GM10248 (cell line): ENCODE measurements around the gene NMRK1.

ENCODE experiments used
- CTCF ChIA-PET: fragments of 300-600 bp; sonication (Branson Sonifier 250); formaldehyde crosslinking; extraction: SDS; loops from one replicate; lab custom pipeline; 2021; ENCODE audit warnings: antibody characterized with exemption; lab: Yijun Ruan, JAX
- POLR2A ChIA-PET: fragments of 350-650 bp; sonication (Branson Sonifier 250); formaldehyde crosslinking; extraction: SDS; loops from one replicate; lab custom pipeline; 2020; ENCODE audit warnings: antibody characterized with exemption; lab: Yijun Ruan, JAX
- DNase-seq: peaks from one replicate; pipeline ENCODE4 v3.0.0; 2012; ENCODE audit errors: extremely low spot score
- CTCF ChIP-seq: IDR thresholded peaks from 2 replicates; pipeline ENCODE4 v1.5.1; 2012; ENCODE audit warnings: mild to moderate bottlenecking, low read depth; ENCODE audit errors: extremely low read depth, missing control alignments, control extremely low read depth

NMRK1 gene

GRCh38 chr9:75116306-75116705 is 28.4 kb upstream of the NMRK1 start:
- no peak for TF ChIP-seq CTCF
- DNase-seq: no peak
- ChIA-PET POLR2A (no interaction called here), CTCF (interaction anchor here (1.2 kb wide), 1 partner anchor 342 kb away, joined by 4 read pairs; no protein-coding TSS in a partner anchor)

DNA sequence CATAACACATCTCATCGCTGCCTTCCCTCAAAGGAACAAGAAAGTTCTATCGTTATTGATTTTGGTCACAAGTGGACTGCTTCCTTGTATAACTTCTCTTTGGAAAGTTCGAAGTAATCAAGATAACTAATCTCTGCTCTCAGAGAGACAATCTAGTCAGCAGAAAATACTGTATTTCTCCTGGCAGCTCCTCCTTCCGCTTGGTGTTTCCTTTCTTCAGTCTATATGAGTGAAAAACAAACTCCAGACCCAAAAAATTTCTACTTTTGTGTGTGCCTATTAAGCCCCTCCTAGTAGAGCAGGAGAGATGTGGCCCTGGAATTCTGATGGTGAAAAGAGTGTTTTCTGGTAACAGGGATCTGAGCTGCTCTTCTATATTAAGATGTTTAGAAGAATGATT is 24.8 kb upstream of the NMRK1 start:
- ChIA-PET CTCF (interaction anchor here (1.2 kb wide), 1 partner anchor 11 kb away, joined by 3 read pairs; no protein-coding TSS in a partner anchor), POLR2A (no interaction called here)
- no peak for TF ChIP-seq CTCF
- DNase-seq: no peak

- no peak for DNase-seq
- ChIA-PET POLR2A (no interaction called here), CTCF (interaction anchor here (0.7 to 1.0 kb wide), 2 partner anchors 9 to 16 kb away, joined by 3 read pairs; no protein-coding TSS in a partner anchor)
- TF ChIP-seq CTCF: no peak
Observed at GRCh38 chr9:75111019-75111622, 23.2 kb upstream of the NMRK1 start.

GRCh38 chr9:75109210-75109839 is 21.4 kb upstream of the NMRK1 start:
- no peak for TF ChIP-seq CTCF
- ChIA-PET CTCF (no interaction called here), POLR2A (no interaction called here)
- DNase-seq: no peak

DNA sequence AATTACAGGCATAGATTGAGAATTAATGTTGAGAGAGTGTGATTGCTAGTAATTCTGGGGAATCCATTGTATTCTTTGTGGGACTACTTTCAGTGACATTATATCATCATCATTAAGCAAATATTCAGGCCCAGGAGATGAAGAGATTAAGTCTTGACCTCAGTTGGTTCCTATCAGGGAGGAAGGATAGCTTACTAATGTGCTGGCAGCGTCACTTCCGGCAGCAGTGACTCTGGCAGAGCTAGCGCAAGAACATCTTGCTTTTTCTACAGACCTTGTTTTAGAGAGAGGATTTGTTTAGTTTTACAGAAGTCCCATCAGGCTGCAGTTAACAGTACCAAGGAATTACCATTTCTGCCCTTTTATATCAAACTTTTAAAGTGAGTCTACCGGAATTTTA is 20.6 kb upstream of the NMRK1 start:
- no peak for TF ChIP-seq CTCF
- POLR2A ChIA-PET: no interaction called here
- DNase-seq: no peak

GRCh38 chr9:75106857-75107256 is 18.9 kb upstream of the NMRK1 start:
- POLR2A ChIA-PET: no interaction called here
- CTCF ChIA-PET: interaction anchor here (1.0 to 1.4 kb wide), 2 partner anchors 10 to 12 kb away, joined by 3 to 4 read pairs; no protein-coding TSS in a partner anchor
- DNase-seq: no peak
- no peak for TF ChIP-seq CTCF

More for the DNA sequence above, 20.6 kb upstream of the NMRK1 start:
- CTCF ChIA-PET: interaction anchor here (1.0 kb wide), 1 partner anchor 17 kb away, joined by 3 read pairs; no protein-coding TSS in a partner anchor
